Mesendoderm (in vitro differentiated cells): Measurements from ENCODE around the gene USP48.
"Not testable (repeated sequence)": the region's sequence is repeated elsewhere in the genome, so short reads cannot be mapped to it uniquely, and the experiment has no call there.

ENCODE experiments used
- DNase-seq: peaks from one replicate; pipeline ENCODE4 v3.0.0; 2013
- H2AK5ac ChIP-seq: 2 replicates; pipeline ENCODE4 v1.6.1; 2013; ENCODE audit warnings: low read length, inconsistent platforms
- H2BK120ac ChIP-seq: 2 replicates; pipeline ENCODE4 v1.6.1; 2013; ENCODE audit warnings: low read depth, mild to moderate bottlenecking, low read length, moderate library complexity, mixed read lengths
- H2BK15ac ChIP-seq: replicated peaks from 2 replicates; pipeline ENCODE4 v1.6.1; 2013; ENCODE audit warnings: low read depth, mild to moderate bottlenecking, moderate library complexity
- H2BK5ac ChIP-seq: 2 replicates; pipeline ENCODE4 v1.6.1; 2013; ENCODE audit warnings: low read length, inconsistent platforms
- H3K18ac ChIP-seq: 2 replicates; pipeline ENCODE4 v1.6.1; 2013; ENCODE audit warnings: mild to moderate bottlenecking, low read length, mixed read lengths
- H3K23ac ChIP-seq: one replicate; pipeline ENCODE4 v1.6.1; 2013; ENCODE audit warnings: low read length
- H3K27ac ChIP-seq: 2 replicates; pipeline ENCODE4 v1.5.1; 2013; ENCODE audit warnings: low read depth, mild to moderate bottlenecking, inconsistent platforms, low read length, moderate library complexity
- H3K27me3 ChIP-seq: 2 replicates; pipeline ENCODE4 v1.6.1; 2013; ENCODE audit warnings: low read length, control low read depth, mild to moderate bottlenecking, inconsistent platforms; ENCODE audit not compliant: insufficient read depth, poor library complexity
- H3K36me3 ChIP-seq: 2 replicates; pipeline ENCODE4 v1.6.1; 2013; ENCODE audit warnings: low read length, inconsistent platforms; ENCODE audit not compliant: control insufficient read depth, insufficient read depth
- H3K4ac ChIP-seq: one replicate; pipeline ENCODE4 v1.6.1; 2013; ENCODE audit warnings: low read depth, mild to moderate bottlenecking, low read length, moderate library complexity
- H3K4me1 ChIP-seq: 2 replicates; pipeline ENCODE4 v1.6.1; 2013; ENCODE audit warnings: low read depth, low read length, inconsistent platforms; ENCODE audit not compliant: control insufficient read depth
- H3K4me2 ChIP-seq: 2 replicates; pipeline ENCODE4 v1.6.1; 2013; ENCODE audit warnings: low read length
- H3K4me3 ChIP-seq: 2 replicates; pipeline ENCODE4 v1.5.1; 2013; ENCODE audit warnings: mild to moderate bottlenecking, low read length
- H3K56ac ChIP-seq: one replicate; pipeline ENCODE4 v1.6.1; 2013; ENCODE audit warnings: low read length
- H3K79me1 ChIP-seq: 2 replicates; pipeline ENCODE4 v1.6.1; 2013; ENCODE audit warnings: low read length, inconsistent platforms
- H3K79me2 ChIP-seq: 2 replicates; pipeline ENCODE4 v1.6.1; 2013; ENCODE audit warnings: mild to moderate bottlenecking, low read length; ENCODE audit not compliant: control insufficient read depth, insufficient read depth
- H3K9ac ChIP-seq: 2 replicates; pipeline ENCODE4 v1.6.1; 2013; ENCODE audit warnings: low read length, inconsistent platforms
- H4K5ac ChIP-seq: one replicate; pipeline ENCODE4 v1.6.1; 2013; ENCODE audit warnings: low read length
- H4K8ac ChIP-seq: one replicate; pipeline ENCODE4 v1.6.1; 2013; ENCODE audit warnings: low read depth, mild to moderate bottlenecking, control low read depth, low read length, moderate library complexity
- WGBS: extraction: QIAGEN DNeasy Blood & Tissue Kit; methylation state at CpG from one replicate; pipeline ENCODE4 v1.1.7; 2013; ENCODE audit warnings: low lambda C conversion rate, missing lambda C conversion rate; ENCODE audit not compliant: insufficient coverage; ENCODE audit errors: extremely low coverage; 5-methylcytosine and 5-hydroxymethylcytosine counted together

USP48 gene

GRCh38 chr1:21828075-21828474 is 45.1 kb upstream of the USP48 start:
- no peak overlapping the region for H2BK120ac ChIP-seq
- peaks cover 9% of the 10 kb centered on the region for H3K36me3 ChIP-seq
- no peak overlapping the region for H3K9ac ChIP-seq
- H3K23ac ChIP-seq: no peak overlapping the region
- no peak overlapping the region for H3K4me3 ChIP-seq
- no peak overlapping the region for H2AK5ac ChIP-seq
- no peak overlapping the region for H2BK15ac ChIP-seq
- no peak for DNase-seq
- H4K8ac ChIP-seq: no peak overlapping the region
- no peak overlapping the region for H3K4ac ChIP-seq
- no peak overlapping the region for H3K56ac ChIP-seq
- no peaks in the 10 kb centered on the region for H3K79me2 ChIP-seq
- no peaks in the 10 kb centered on the region for H3K79me1 ChIP-seq
- no peak overlapping the region for H3K18ac ChIP-seq
- H3K27ac ChIP-seq: no peak overlapping the region
- H3K4me1 ChIP-seq: no peaks in the 10 kb centered on the region
- no peak overlapping the region for H2BK5ac ChIP-seq
- no peaks in the 10 kb centered on the region for H3K27me3 ChIP-seq
- no peak overlapping the region for H4K5ac ChIP-seq
- whole genome bisulfite sequencing: no CpG with 5 or more reads among the region's 13 CpGs
- H3K4me2 ChIP-seq: no peak overlapping the region

- DNase-seq: no peak
- no peaks in the 10 kb centered on the region for H3K27me3 ChIP-seq
- no peak overlapping the region for H4K8ac ChIP-seq
- H3K4me1 ChIP-seq: no peaks in the 10 kb centered on the region
- H2BK15ac ChIP-seq: no peak overlapping the region
- no peak overlapping the region for H4K5ac ChIP-seq
- H2AK5ac ChIP-seq: no peak overlapping the region
- H3K27ac ChIP-seq: no peak overlapping the region
- H3K23ac ChIP-seq: no peak overlapping the region
- no peak overlapping the region for H3K4me3 ChIP-seq
- no peak overlapping the region for H3K4ac ChIP-seq
- H3K18ac ChIP-seq: no peak overlapping the region
- H2BK120ac ChIP-seq: no peak overlapping the region
- no peaks in the 10 kb centered on the region for H3K79me1 ChIP-seq
- peaks cover 9% of the 10 kb centered on the region for H3K36me3 ChIP-seq
- no peak overlapping the region for H3K9ac ChIP-seq
- no peak overlapping the region for H2BK5ac ChIP-seq
- no peak overlapping the region for H3K56ac ChIP-seq
- no peaks in the 10 kb centered on the region for H3K79me2 ChIP-seq
- no peak overlapping the region for H3K4me2 ChIP-seq
- no CpG with 5 or more reads among the region's 5 CpGs for WGBS
These were observed 44.3 kb upstream of the USP48 start for GRCh38 chr1:21827141-21827679.

- not testable (repeated sequence) for H4K8ac ChIP-seq, H3K9ac ChIP-seq, H3K4me3 ChIP-seq, H3K4ac ChIP-seq, H3K79me1 ChIP-seq, H2AK5ac ChIP-seq, H4K5ac ChIP-seq, H3K27me3 ChIP-seq, H3K23ac ChIP-seq, DNase-seq, H2BK120ac ChIP-seq, H2BK15ac ChIP-seq, H3K79me2 ChIP-seq, H3K36me3 ChIP-seq, H3K56ac ChIP-seq, H3K18ac ChIP-seq, H2BK5ac ChIP-seq, H3K4me1 ChIP-seq, H3K4me2 ChIP-seq, H3K27ac ChIP-seq
- WGBS: no CpG with 5 or more reads among the region's 10 CpGs
These were observed 43.7 kb upstream of the USP48 start for GRCh38 chr1:21826694-21827093.

- Histone ChIP-seq H3K4ac (no peak overlapping the region), H3K56ac (no peak overlapping the region), H3K4me2 (no peak overlapping the region), H3K4me1 (no peaks in the 10 kb centered on the region), H3K9ac (no peak overlapping the region), H3K18ac (no peak overlapping the region), H3K36me3 (peaks cover 5% of the 10 kb centered on the region), H2BK120ac (no peak overlapping the region), H3K79me1 (no peaks in the 10 kb centered on the region), H2AK5ac (no peak overlapping the region), H4K5ac (no peak overlapping the region), H3K4me3 (no peak overlapping the region), H2BK5ac (no peak overlapping the region), H3K27ac (no peak overlapping the region), H4K8ac (no peak overlapping the region), H2BK15ac (no peak overlapping the region), H3K27me3 (no peaks in the 10 kb centered on the region), H3K23ac (no peak overlapping the region), H3K79me2 (no peaks in the 10 kb centered on the region)
- WGBS: no CpG with 5 or more reads among the region's 7 CpGs
- no peak for DNase-seq
These were observed 42.4 kb upstream of the USP48 start for GRCh38 chr1:21825393-21825792.

- no CpG with 5 or more reads among the region's 2 CpGs for WGBS
These were observed 42.0 kb upstream of the USP48 start for GRCh38 chr1:21824926-21825325.

GRCh38 chr1:21823980-21824702 is 41.2 kb upstream of the USP48 start:
- no peaks in the 10 kb centered on the region for H3K4me1 ChIP-seq
- no peak overlapping the region for H3K4ac ChIP-seq
- H4K5ac ChIP-seq: no peak overlapping the region
- no peak overlapping the region for H3K4me3 ChIP-seq
- H3K18ac ChIP-seq: no peak overlapping the region
- H3K4me2 ChIP-seq: no peak overlapping the region
- no peak overlapping the region for H2BK5ac ChIP-seq
- no peak overlapping the region for H2AK5ac ChIP-seq
- no peak overlapping the region for H3K23ac ChIP-seq
- no peak overlapping the region for H3K56ac ChIP-seq
- no peak overlapping the region for H2BK120ac ChIP-seq
- no CpG with 5 or more reads among the region's 22 CpGs for WGBS
- H3K79me1 ChIP-seq: no peaks in the 10 kb centered on the region
- H3K79me2 ChIP-seq: no peaks in the 10 kb centered on the region
- no peak for DNase-seq
- H3K27me3 ChIP-seq: no peaks in the 10 kb centered on the region
- peaks cover 5% of the 10 kb centered on the region for H3K36me3 ChIP-seq
- no peak overlapping the region for H3K27ac ChIP-seq
- no peak overlapping the region for H2BK15ac ChIP-seq
- H4K8ac ChIP-seq: no peak overlapping the region
- H3K9ac ChIP-seq: no peak overlapping the region

More at GRCh38 chr1:21824926-21825325, 42.0 kb upstream of the USP48 start:
- Histone ChIP-seq H3K4me3 (no peak overlapping the region), H3K18ac (no peak overlapping the region), H3K4ac (no peak overlapping the region), H3K27ac (no peak overlapping the region), H3K36me3 (peaks cover 5% of the 10 kb centered on the region), H4K8ac (no peak overlapping the region), H2AK5ac (no peak overlapping the region), H3K23ac (no peak overlapping the region), H3K9ac (no peak overlapping the region), H3K56ac (no peak overlapping the region), H2BK15ac (no peak overlapping the region), H2BK120ac (no peak overlapping the region), H3K79me2 (no peaks in the 10 kb centered on the region), H3K4me1 (no peaks in the 10 kb centered on the region), H3K27me3 (no peaks in the 10 kb centered on the region), H2BK5ac (no peak overlapping the region), H4K5ac (no peak overlapping the region), H3K79me1 (no peaks in the 10 kb centered on the region), H3K4me2 (no peak overlapping the region)
- no peak for DNase-seq
